Breast epithelium (tissue), 3 donors: ENCODE data around the gene BCL7C.

ENCODE experiments used
- POLR2A ChIP-seq: fragments of 450-650 bp; IDR thresholded peaks from one replicate; pipeline ENCODE4 v1.6.1; 2016; ENCODE audit warnings: antibody characterized with exemption, mild to moderate bottlenecking, moderate library complexity
- TF ChIP-seq, protein P1 (sequence below), 3 donors: fragments of 450-650 bp; IDR thresholded peaks; one replicate each; pipeline ENCODE4 v1.5.1; 2016 to 2017; ENCODE audit warnings: antibody characterized with exemption in 3 of 3, mild to moderate bottlenecking in 3 of 3, moderate library complexity in 3 of 3

DNA sequence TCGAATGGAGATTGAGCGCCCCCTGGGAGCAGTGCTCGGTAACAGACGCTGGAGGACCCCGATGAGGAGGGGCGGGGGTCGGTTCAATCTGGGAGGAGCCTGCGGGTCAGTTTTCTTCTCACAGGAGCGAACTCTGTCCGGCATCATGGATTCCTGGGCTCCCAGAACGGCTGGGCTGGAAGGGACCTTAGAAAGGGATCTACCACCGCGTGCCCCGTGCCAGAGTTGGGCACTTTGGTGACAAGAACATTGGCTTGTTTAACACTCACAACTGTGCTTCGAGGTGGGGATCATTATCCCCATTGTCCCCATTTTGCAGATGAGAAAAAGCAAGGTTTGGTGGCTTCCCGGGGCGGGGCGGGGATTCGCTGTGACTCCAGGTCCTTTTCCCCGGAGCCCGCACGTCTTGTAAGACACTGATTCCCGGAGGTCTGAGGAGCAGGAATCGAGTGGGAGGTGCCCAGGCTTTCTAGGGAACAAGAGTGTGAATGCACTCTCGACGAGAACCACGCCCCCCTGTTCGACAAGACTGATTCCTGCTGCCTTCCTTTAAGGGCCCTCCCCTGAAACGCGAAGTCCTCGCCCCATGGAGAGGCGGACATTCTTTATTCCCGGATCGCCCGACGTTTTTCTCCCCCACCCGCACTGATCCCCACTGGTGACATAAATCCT is 28.0 kb upstream of the BCL7C start:
- TF ChIP-seq, protein P1, sequence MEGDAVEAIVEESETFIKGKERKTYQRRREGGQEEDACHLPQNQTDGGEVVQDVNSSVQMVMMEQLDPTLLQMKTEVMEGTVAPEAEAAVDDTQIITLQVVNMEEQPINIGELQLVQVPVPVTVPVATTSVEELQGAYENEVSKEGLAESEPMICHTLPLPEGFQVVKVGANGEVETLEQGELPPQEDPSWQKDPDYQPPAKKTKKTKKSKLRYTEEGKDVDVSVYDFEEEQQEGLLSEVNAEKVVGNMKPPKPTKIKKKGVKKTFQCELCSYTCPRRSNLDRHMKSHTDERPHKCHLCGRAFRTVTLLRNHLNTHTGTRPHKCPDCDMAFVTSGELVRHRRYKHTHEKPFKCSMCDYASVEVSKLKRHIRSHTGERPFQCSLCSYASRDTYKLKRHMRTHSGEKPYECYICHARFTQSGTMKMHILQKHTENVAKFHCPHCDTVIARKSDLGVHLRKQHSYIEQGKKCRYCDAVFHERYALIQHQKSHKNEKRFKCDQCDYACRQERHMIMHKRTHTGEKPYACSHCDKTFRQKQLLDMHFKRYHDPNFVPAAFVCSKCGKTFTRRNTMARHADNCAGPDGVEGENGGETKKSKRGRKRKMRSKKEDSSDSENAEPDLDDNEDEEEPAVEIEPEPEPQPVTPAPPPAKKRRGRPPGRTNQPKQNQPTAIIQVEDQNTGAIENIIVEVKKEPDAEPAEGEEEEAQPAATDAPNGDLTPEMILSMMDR (IDR thresholded peaks at IDR 0.05): peak; percentile 82 to 93 (median 91)
- peak; percentile 2 for TF ChIP-seq POLR2A
